CD4-positive, alpha-beta T cell treated with Interleukin-4 for 1 hour (primary cell): ENCODE measurements around the gene LAPTM5.
"Not testable (repeated sequence)": the region's sequence is repeated elsewhere in the genome, so short reads cannot be mapped to it uniquely, and the experiment has no call there.

Experiments
- DNase-seq, 2 donors: peaks; one replicate each; pipeline ENCODE4 v3.0.0-alpha.2; 2020 to 2022

The LAPTM5 gene

GRCh38 chr1:30757352-30758120 lies at the start of gene LAPTM5:
Gene LAPTM5 (minus strand): TSS chr1:30757774. CDS start chr1:30757745, 29 bp downstream.
- DNase-seq = peak; percentile 65 to 82

- no peak for DNase-seq
Observed at GRCh38 chr1:30806381-30807317, 49.1 kb upstream of the LAPTM5 start.

GRCh38 chr1:30805304-30806003 lies 47.9 kb upstream of the LAPTM5 start:
- DNase-seq = no peak

GRCh38 chr1:30804822-30805221 lies 47.2 kb upstream of the LAPTM5 start:
- no peak for DNase-seq

- DNase-seq = no peak
Observed at GRCh38 chr1:30804352-30804751, 46.8 kb upstream of the LAPTM5 start.

GRCh38 chr1:30803562-30803961 lies 46.0 kb upstream of the LAPTM5 start:
- DNase-seq = no peak

- DNase-seq = peak; percentile 74
Observed at GRCh38 chr1:30801771-30802198, 44.2 kb upstream of the LAPTM5 start.

- no peak for DNase-seq
Observed at GRCh38 chr1:30799233-30799511, 41.6 kb upstream of the LAPTM5 start.

GRCh38 chr1:30798389-30799232 lies 41.0 kb upstream of the LAPTM5 start:
- no peak for DNase-seq

GRCh38 chr1:30795026-30795425 lies 37.5 kb upstream of the LAPTM5 start:
- no peak for DNase-seq

GRCh38 chr1:30794260-30794659 lies 36.7 kb upstream of the LAPTM5 start:
- DNase-seq = no peak

GRCh38 chr1:30793209-30793608 lies 35.6 kb upstream of the LAPTM5 start:
- no peak for DNase-seq

- no peak for DNase-seq
Observed at GRCh38 chr1:30791868-30792267, 34.3 kb upstream of the LAPTM5 start.

GRCh38 chr1:30790850-30791778 lies 33.5 kb upstream of the LAPTM5 start:
- peak; percentile 27 to 29 for DNase-seq

GRCh38 chr1:30790256-30790525 lies 32.6 kb upstream of the LAPTM5 start:
- not testable (repeated sequence) for DNase-seq

- no peak for DNase-seq
Observed at GRCh38 chr1:30789388-30790255, 32.0 kb upstream of the LAPTM5 start.

- no peak for DNase-seq
Observed at GRCh38 chr1:30788580-30789387, 31.2 kb upstream of the LAPTM5 start.

GRCh38 chr1:30787856-30788495 lies 30.4 kb upstream of the LAPTM5 start:
- no peak for DNase-seq

- no peak for DNase-seq
Observed at GRCh38 chr1:30787266-30787665, 29.7 kb upstream of the LAPTM5 start.
